ENCODE measurements around the gene SLC18A2. TPM values are rescaled to one million over a fixed set of nuclear protein-coding genes. Genes with fewer than 3 reads are reported as not detected.

The SLC18A2 gene
- not detected in 2 replicates for total RNA-seq

GRCh38 chr10:117240621-117241529 is at the start of gene SLC18A2:
Gene SLC18A2, plus strand, starts transcription at chr10:117241114. Its CDS starts 580 bp downstream, at chr10:117241694.

GRCh38 chr10:117197189-117197588 is 43.7 kb upstream of the SLC18A2 start, which contains the start of gene KCNK18:
Gene KCNK18, plus strand, starts transcription at chr10:117197489. Its CDS starts 0 bp downstream, at chr10:117197489.

Other genes starting within 250 kb of the SLC18A2 start
- gene SHTN1, start 235.9 kb upstream of the SLC18A2 start, total RNA-seq: 0.75 and 2.4 TPM in 2 replicates
- gene VAX1, start 102.8 kb upstream of the SLC18A2 start, total RNA-seq: not detected in 2 replicates
- gene KCNK18, start 43.6 kb upstream of the SLC18A2 start, total RNA-seq: not detected in 2 replicates
- 14.8 and 24.4 TPM in 2 replicates for gene PDZD8, start 134.3 kb downstream of the SLC18A2 start, total RNA-seq